HG02943 (cell line): ENCODE measurements around the gene RPIA.
"Not testable (repeated sequence)": the region's sequence is repeated elsewhere in the genome, so short reads cannot be mapped to it uniquely, and the experiment has no call there.

ENCODE experiments used
- ATAC-seq: cut with Tn5 transposase; IDR thresholded peaks from one replicate; pipeline ENCODE4 v1.9.1; 2021; ENCODE audit warnings: mild to moderate bottlenecking, low read depth, moderate library complexity; ENCODE audit not compliant: unreplicated experiment

The RPIA gene

GRCh38 chr2:88729061-88729745 lies 37.7 kb downstream of the RPIA start:
- ATAC-seq = no peak

GRCh38 chr2:88733155-88733902 lies 41.9 kb downstream of the RPIA start:
- ATAC-seq = no peak

- ATAC-seq = no peak
Observed at GRCh38 chr2:88735133-88735532, 43.7 kb downstream of the RPIA start.

- ATAC-seq = no peak
Observed at GRCh38 chr2:88735853-88736252, 44.4 kb downstream of the RPIA start.

- ATAC-seq = no peak
Observed at GRCh38 chr2:88736437-88736836, 45.0 kb downstream of the RPIA start.

GRCh38 chr2:88737385-88737784 lies 45.9 kb downstream of the RPIA start:
- no peak for ATAC-seq

- no peak for ATAC-seq
Observed at GRCh38 chr2:88738271-88738670, 46.8 kb downstream of the RPIA start.

GRCh38 chr2:88739985-88740600 lies 48.6 kb downstream of the RPIA start:
- peak; percentile 65 for ATAC-seq

GRCh38 chr2:88746929-88747490 lies 55.5 kb downstream of the RPIA start:
- no peak for ATAC-seq

GRCh38 chr2:88747990-88748389 lies 56.5 kb downstream of the RPIA start:
- no peak for ATAC-seq

- no peak for ATAC-seq
Observed at GRCh38 chr2:88751768-88752167, 60.3 kb downstream of the RPIA start.

- peak; percentile 79 for ATAC-seq
Observed at GRCh38 chr2:88753833-88754584, 62.5 kb downstream of the RPIA start.

- peak; percentile 32 for ATAC-seq
Observed at GRCh38 chr2:88754585-88755320, 63.3 kb downstream of the RPIA start.

GRCh38 chr2:88755836-88756235 lies 64.4 kb downstream of the RPIA start:
- ATAC-seq = no peak

GRCh38 chr2:88757025-88757424 lies 65.6 kb downstream of the RPIA start:
- ATAC-seq = no peak

GRCh38 chr2:88758702-88759101 lies 67.2 kb downstream of the RPIA start:
- ATAC-seq = not testable (repeated sequence)

- no peak for ATAC-seq
Observed at GRCh38 chr2:88760819-88761598, 69.5 kb downstream of the RPIA start.

- no peak for ATAC-seq
Observed at GRCh38 chr2:88764141-88764849, 72.8 kb downstream of the RPIA start.

- ATAC-seq = no peak
Observed at GRCh38 chr2:88764850-88765153, 73.3 kb downstream of the RPIA start.
